ENCODE measurements around the gene RAB31.

DNA sequence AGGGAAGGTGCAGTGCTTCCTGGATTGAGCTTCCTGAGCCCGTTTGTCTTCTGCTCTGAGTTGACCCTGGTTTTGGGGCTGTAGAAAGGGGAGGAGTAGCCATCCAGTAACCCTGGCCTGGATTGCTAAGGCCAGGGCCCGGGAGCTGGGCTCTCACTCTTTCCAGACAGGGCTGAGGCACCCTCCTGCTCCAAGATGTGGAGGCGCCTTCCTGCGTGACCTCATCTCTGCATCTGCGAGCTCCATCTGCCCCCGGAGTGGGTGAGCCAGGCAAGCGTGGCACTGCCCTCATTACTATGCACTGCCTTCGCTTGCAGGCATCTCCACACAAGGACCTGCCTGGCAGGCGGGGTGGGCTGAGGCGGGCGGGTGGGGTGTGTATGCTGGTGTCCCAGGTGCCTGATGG is 58.0 kb downstream of the RAB31 start:
- TF ChIP-seq GATA3 (IDR thresholded peaks at IDR 0.05; ENCODE audit: low read depth, low read length), result no peak
- TF ChIP-seq GATA2 (IDR thresholded peaks at IDR 0.05; ENCODE audit: low read depth, low read length), result no peak
